ENCODE data around the gene IRF1.
"Not testable (repeated sequence)": the region's sequence is repeated elsewhere in the genome, so short reads cannot be mapped to it uniquely, and the experiment has no call there.

IRF1 gene

GRCh38 chr5:132526974-132527564, 36.5 kb upstream of the IRF1 start:
- no peak for TF ChIP-seq CTCF (conservative IDR thresholded peaks at IDR 0.05; ENCODE audit: low read depth, low read length)
- no peak overlapping the region for H3K4me3 ChIP-seq (ENCODE audit: low read length)
- DNase-seq (ENCODE audit: low read depth) = no peak

GRCh38 chr5:132526290-132526973, 35.9 kb upstream of the IRF1 start:
- H3K4me3 ChIP-seq (ENCODE audit: low read length) = no peak overlapping the region
- no peak for DNase-seq (ENCODE audit: low read depth)
- TF ChIP-seq CTCF (conservative IDR thresholded peaks at IDR 0.05; ENCODE audit: low read depth, low read length) = peak; percentile 77

- no peak for DNase-seq (ENCODE audit: low read depth)
- no peak overlapping the region for H3K4me3 ChIP-seq (ENCODE audit: low read length)
- no peak for TF ChIP-seq CTCF (conservative IDR thresholded peaks at IDR 0.05; ENCODE audit: low read depth, low read length)
These were observed 34.7 kb upstream of the IRF1 start for GRCh38 chr5:132525299-132525724.

- not testable (repeated sequence) for H3K4me3 ChIP-seq (ENCODE audit: low read length); DNase-seq (ENCODE audit: low read depth)
These were observed 34.3 kb upstream of the IRF1 start for GRCh38 chr5:132524877-132525276.

- not testable (repeated sequence) for H3K4me3 ChIP-seq (ENCODE audit: low read length); DNase-seq (ENCODE audit: low read depth)
These were observed 31.5 kb upstream of the IRF1 start for GRCh38 chr5:132522067-132522466.

GRCh38 chr5:132513618-132514336, 23.2 kb upstream of the IRF1 start:
- H3K4me3 ChIP-seq (ENCODE audit: low read length); DNase-seq (ENCODE audit: low read depth): not testable (repeated sequence)

- no peak overlapping the region for H3K4me3 ChIP-seq (ENCODE audit: low read length)
- TF ChIP-seq CTCF (conservative IDR thresholded peaks at IDR 0.05; ENCODE audit: low read depth, low read length) = no peak
- DNase-seq (ENCODE audit: low read depth) = no peak
These were observed 19.5 kb upstream of the IRF1 start for GRCh38 chr5:132510076-132510475.

GRCh38 chr5:132506094-132506692, 15.6 kb upstream of the IRF1 start:
- peak; percentile 89 for DNase-seq (ENCODE audit: low read depth)
- H3K4me3 ChIP-seq (ENCODE audit: low read length) = no peak overlapping the region
- peak; percentile 80 for TF ChIP-seq CTCF (conservative IDR thresholded peaks at IDR 0.05; ENCODE audit: low read depth, low read length)

Data from retinal pigment epithelial cell (primary cell).